Panc1 (cell line): Measurements from ENCODE around the gene PCDHGA12.
"Not testable (repeated sequence)": the region's sequence is repeated elsewhere in the genome, so short reads cannot be mapped to it uniquely, and the experiment has no call there.

Experiments
- POLR2AphosphoS5 ChIP-seq: IDR thresholded peaks from 2 replicates; pipeline ENCODE4 v1.6.1; 2012; ENCODE audit warnings: mild to moderate bottlenecking, low read depth, low read length, moderate library complexity
- TF ChIP-seq, protein P1 (sequence below): fragments of 450-650 bp; IDR thresholded peaks from 2 replicates; pipeline ENCODE4 v1.5.1; 2017; ENCODE audit warnings: mild to moderate bottlenecking

DNA sequence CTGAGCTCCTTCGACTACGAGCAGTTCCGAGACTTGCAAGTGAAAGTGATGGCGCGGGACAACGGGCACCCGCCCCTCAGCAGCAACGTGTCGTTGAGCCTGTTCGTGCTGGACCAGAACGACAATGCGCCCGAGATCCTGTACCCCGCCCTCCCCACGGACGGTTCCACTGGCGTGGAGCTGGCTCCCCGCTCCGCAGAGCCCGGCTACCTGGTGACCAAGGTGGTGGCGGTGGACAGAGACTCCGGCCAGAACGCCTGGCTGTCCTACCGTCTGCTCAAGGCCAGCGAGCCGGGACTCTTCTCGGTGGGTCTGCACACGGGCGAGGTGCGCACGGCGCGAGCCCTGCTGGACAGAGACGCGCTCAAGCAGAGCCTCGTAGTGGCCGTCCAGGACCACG lies 2.0 kb downstream of the PCDHGA12 start:
- TF ChIP-seq, protein P1, sequence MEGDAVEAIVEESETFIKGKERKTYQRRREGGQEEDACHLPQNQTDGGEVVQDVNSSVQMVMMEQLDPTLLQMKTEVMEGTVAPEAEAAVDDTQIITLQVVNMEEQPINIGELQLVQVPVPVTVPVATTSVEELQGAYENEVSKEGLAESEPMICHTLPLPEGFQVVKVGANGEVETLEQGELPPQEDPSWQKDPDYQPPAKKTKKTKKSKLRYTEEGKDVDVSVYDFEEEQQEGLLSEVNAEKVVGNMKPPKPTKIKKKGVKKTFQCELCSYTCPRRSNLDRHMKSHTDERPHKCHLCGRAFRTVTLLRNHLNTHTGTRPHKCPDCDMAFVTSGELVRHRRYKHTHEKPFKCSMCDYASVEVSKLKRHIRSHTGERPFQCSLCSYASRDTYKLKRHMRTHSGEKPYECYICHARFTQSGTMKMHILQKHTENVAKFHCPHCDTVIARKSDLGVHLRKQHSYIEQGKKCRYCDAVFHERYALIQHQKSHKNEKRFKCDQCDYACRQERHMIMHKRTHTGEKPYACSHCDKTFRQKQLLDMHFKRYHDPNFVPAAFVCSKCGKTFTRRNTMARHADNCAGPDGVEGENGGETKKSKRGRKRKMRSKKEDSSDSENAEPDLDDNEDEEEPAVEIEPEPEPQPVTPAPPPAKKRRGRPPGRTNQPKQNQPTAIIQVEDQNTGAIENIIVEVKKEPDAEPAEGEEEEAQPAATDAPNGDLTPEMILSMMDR: not testable (repeated sequence)
- not testable (repeated sequence) for TF ChIP-seq POLR2AphosphoS5
